Measurements from ENCODE around the gene SH3RF1. TPM values are rescaled to one million over a fixed set of nuclear protein-coding genes. Genes with fewer than 3 reads are reported as not detected.

The SH3RF1 gene
- total RNA-seq, 1 experiment from 2014 or later = 11.5 TPM

DNA sequence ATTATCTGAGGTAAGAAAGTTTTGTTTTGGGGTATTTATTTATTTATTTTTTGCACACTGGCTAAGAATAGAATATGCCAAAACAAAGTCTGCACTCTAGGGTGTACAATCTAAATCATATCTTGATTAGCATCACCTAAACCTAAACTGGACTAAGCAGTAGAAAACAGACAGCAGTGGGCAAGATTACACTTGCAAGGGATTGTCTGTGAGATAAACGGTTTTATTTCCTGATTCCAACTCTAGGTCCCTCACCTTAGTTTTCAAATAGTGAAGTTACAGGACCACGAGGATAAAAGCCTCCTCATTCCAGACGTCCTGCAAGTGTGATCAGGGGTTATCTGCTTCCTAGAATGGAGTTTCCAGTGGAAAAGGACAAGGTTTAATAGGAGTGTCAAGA is 86.1 kb downstream of the SH3RF1 start:
- ChIA-PET POLR2A (no interaction called here), CTCF (no interaction called here)
- H3K27ac ChIP-seq (ENCODE audit: low read length) = no peak overlapping the region; the same call in 1 of the 2 replicates

DNA sequence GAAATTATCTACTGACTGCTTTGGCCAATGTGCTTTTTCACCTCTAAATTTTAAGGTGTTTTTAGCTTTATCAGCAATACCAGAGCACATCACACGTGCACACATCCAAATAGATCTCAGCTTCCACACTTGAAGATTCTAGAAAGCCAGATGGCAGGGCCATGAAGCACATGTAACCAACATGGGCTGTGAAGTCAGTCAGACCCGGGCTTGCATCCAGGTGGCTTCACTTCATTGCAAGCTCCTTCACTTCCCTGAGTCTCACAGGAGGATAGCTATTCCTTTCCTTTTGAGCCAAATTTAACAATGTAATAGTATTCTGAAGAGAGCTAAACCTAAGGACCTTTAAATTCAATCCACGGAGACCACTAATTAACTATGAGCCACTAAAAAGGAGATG is 86.5 kb downstream of the SH3RF1 start:
- ChIA-PET CTCF (no interaction called here), POLR2A (interaction anchor here (0.7 kb wide), 1 partner anchor 18 kb away, joined by 3 read pairs; no protein-coding TSS in a partner anchor)
- Histone ChIP-seq H3K27ac (ENCODE audit: low read length) (no peak overlapping the region), H3K9me3 (ENCODE audit: control insufficient read depth, insufficient read depth, low read depth, low read length) (no peaks in the 10 kb centered on the region), H3K4me3 (ENCODE audit: low read depth in 2 of 2, low read length in 2 of 2) (no peak overlapping the region), H3K4me1 (ENCODE audit: control insufficient read depth, insufficient read depth, low read length) (peaks cover 21% of the 10 kb centered on the region), H3K27me3 (ENCODE audit: control insufficient read depth, insufficient read depth, low read length) (no peaks in the 10 kb centered on the region), H3K36me3 (ENCODE audit: control insufficient read depth, insufficient read depth, low read length) (no peaks in the 10 kb centered on the region)
- ATAC-seq = no peak
- BruUV-seq (replicated peaks) = no TSS peak
- no peak for DNase-seq (ENCODE audit: low read depth, low spot score)
- intact Hi-C loops (cut with micrococcal nuclease; ENCODE audit: unreplicated experiment) (no loop called here), in situ Hi-C loops (cut with HindIII; ENCODE audit: low pct_unique_long_range_greater_than_20kb, low sequenced_read_pairs) (no loop called here)
- TF ChIP-seq TCF7L2 (IDR thresholded peaks at IDR 0.05; ENCODE audit: low read depth, low read length) = no peak
- no peak for TF ChIP-seq SIN3A (IDR thresholded peaks at IDR 0.05; ENCODE audit: borderline replicate concordance, insufficient read depth, low read depth, low read length)
- TF ChIP-seq, protein P1, sequence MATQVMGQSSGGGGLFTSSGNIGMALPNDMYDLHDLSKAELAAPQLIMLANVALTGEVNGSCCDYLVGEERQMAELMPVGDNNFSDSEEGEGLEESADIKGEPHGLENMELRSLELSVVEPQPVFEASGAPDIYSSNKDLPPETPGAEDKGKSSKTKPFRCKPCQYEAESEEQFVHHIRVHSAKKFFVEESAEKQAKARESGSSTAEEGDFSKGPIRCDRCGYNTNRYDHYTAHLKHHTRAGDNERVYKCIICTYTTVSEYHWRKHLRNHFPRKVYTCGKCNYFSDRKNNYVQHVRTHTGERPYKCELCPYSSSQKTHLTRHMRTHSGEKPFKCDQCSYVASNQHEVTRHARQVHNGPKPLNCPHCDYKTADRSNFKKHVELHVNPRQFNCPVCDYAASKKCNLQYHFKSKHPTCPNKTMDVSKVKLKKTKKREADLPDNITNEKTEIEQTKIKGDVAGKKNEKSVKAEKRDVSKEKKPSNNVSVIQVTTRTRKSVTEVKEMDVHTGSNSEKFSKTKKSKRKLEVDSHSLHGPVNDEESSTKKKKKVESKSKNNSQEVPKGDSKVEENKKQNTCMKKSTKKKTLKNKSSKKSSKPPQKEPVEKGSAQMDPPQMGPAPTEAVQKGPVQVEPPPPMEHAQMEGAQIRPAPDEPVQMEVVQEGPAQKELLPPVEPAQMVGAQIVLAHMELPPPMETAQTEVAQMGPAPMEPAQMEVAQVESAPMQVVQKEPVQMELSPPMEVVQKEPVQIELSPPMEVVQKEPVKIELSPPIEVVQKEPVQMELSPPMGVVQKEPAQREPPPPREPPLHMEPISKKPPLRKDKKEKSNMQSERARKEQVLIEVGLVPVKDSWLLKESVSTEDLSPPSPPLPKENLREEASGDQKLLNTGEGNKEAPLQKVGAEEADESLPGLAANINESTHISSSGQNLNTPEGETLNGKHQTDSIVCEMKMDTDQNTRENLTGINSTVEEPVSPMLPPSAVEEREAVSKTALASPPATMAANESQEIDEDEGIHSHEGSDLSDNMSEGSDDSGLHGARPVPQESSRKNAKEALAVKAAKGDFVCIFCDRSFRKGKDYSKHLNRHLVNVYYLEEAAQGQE (IDR thresholded peaks at IDR 0.05; ENCODE audit: insufficient read depth in 1 of 2, low read depth in 2 of 2, low read length in 1 of 2) = no peak
- TF ChIP-seq POLR2AphosphoS5 (IDR thresholded peaks at IDR 0.05; ENCODE audit: low read depth, low read length) = no peak
- TF ChIP-seq, protein P2, sequence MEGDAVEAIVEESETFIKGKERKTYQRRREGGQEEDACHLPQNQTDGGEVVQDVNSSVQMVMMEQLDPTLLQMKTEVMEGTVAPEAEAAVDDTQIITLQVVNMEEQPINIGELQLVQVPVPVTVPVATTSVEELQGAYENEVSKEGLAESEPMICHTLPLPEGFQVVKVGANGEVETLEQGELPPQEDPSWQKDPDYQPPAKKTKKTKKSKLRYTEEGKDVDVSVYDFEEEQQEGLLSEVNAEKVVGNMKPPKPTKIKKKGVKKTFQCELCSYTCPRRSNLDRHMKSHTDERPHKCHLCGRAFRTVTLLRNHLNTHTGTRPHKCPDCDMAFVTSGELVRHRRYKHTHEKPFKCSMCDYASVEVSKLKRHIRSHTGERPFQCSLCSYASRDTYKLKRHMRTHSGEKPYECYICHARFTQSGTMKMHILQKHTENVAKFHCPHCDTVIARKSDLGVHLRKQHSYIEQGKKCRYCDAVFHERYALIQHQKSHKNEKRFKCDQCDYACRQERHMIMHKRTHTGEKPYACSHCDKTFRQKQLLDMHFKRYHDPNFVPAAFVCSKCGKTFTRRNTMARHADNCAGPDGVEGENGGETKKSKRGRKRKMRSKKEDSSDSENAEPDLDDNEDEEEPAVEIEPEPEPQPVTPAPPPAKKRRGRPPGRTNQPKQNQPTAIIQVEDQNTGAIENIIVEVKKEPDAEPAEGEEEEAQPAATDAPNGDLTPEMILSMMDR (IDR thresholded peaks at IDR 0.05) = no peak

More for the DNA sequence above, 86.1 kb downstream of the SH3RF1 start:
- TF ChIP-seq TCF7L2 (IDR thresholded peaks at IDR 0.05; ENCODE audit: low read depth, low read length) = no peak
- TF ChIP-seq, protein P1 (IDR thresholded peaks at IDR 0.05; ENCODE audit: insufficient read depth in 1 of 2, low read depth in 2 of 2, low read length in 1 of 2) = no peak
- TF ChIP-seq POLR2AphosphoS5 (IDR thresholded peaks at IDR 0.05; ENCODE audit: low read depth, low read length) = no peak
- TF ChIP-seq, protein P2 (IDR thresholded peaks at IDR 0.05) = no peak
- no peak for TF ChIP-seq SIN3A (IDR thresholded peaks at IDR 0.05; ENCODE audit: borderline replicate concordance, insufficient read depth, low read depth, low read length)
- Histone ChIP-seq H3K27me3 (ENCODE audit: control insufficient read depth, insufficient read depth, low read length) (no peaks in the 10 kb centered on the region), H3K36me3 (ENCODE audit: control insufficient read depth, insufficient read depth, low read length) (no peaks in the 10 kb centered on the region), H3K4me1 (ENCODE audit: control insufficient read depth, insufficient read depth, low read length) (peaks cover 21% of the 10 kb centered on the region), H3K4me3 (ENCODE audit: low read depth in 2 of 2, low read length in 2 of 2) (no peak overlapping the region), H3K9me3 (ENCODE audit: control insufficient read depth, insufficient read depth, low read depth, low read length) (no peaks in the 10 kb centered on the region)
- in situ Hi-C loops (cut with HindIII; ENCODE audit: low pct_unique_long_range_greater_than_20kb, low sequenced_read_pairs) = no loop called here
- intact Hi-C loops (cut with micrococcal nuclease; ENCODE audit: unreplicated experiment) = no loop called here
- no peak for ATAC-seq
- DNase-seq (ENCODE audit: low read depth, low spot score) = no peak
- BruUV-seq (replicated peaks) = no TSS peak
